Activated CD4-positive, alpha-beta T cell treated with anti-CD3 and anti-CD28 coated beads, Interleukin-2, Interleukin-4, amounts not matched to agents 100 ng/mL and 50 ng/mL, durations not matched to agents 16 hours and 8 hours (primary cell): Measurements from ENCODE around the gene GRIA1.

Experiments used
- DNase-seq: peaks from one replicate; pipeline ENCODE4 v3.0.0-alpha.2; 2020; ENCODE audit warnings: low spot score

The GRIA1 gene

DNA sequence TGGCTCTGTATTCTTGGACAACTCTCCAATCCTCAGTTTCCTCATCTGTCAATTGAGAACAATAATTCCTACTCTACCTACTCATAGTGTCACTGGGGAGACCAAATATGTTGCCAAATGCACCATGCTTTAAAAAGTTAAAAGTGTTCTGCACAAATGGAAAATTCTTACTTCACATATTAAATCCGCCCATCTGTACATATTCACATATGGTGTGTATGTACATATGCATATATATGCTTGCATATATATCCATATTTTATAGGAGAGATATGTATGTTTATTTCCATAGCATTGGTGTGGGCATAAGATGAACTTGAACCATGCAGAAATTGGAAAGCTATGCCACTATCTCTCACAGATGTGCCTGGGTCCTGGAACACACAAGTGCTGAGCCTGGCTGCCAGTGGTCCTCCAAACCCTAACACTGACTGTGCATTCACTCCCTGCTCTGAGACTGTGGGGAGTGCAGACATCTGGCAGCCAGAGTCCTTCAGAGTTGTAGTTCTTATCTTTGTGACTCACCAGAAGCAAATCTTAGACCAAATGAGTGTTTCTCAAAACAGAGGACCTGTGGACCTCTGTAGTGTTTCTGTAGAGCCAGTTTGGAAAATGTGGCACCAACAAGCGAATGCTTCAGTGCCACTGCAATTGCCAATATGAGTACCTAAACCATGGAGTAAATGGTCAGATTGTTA lies 168.7 kb downstream of the GRIA1 start:
- no peak for DNase-seq

DNA sequence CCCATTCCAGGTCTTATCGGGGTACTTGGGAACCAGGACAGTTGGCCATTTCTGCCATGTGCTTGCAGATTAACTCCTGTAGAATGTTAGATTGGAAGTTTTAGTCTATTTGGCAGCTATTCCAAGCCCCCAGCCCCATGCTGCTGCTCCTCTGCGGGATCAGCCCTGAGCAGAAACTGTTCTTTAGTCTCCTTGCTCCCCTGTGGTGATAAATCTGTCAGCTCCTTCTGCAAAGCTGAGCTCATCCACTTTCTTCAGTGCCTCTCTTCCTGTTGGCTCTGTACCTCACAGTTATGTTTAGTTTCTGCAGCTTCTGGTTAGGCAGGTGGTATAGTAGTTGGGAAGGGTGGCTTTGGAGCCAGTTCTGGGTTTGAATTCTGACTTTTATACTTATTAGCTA lies 170.4 kb downstream of the GRIA1 start:
- DNase-seq: no peak

DNA sequence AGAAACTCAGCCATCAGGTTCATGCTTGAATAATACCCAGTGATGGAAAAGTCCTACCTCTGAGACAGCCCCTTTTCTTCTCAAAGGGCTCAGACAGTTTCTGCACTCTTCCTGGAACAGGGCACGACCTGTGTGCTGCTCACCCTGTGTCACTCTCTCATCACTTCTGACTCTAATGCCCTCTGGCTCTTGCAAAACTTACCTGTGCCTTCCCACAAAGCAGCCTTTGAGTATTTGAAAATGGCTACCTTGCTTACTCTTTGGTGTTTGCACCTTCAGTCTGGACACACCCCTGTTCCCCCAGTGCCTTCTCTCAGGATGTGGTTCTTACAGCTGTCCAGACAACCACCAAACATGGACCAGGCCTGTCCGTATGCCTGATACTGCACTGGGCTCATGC lies 171.4 kb downstream of the GRIA1 start:
- no peak for DNase-seq

DNA sequence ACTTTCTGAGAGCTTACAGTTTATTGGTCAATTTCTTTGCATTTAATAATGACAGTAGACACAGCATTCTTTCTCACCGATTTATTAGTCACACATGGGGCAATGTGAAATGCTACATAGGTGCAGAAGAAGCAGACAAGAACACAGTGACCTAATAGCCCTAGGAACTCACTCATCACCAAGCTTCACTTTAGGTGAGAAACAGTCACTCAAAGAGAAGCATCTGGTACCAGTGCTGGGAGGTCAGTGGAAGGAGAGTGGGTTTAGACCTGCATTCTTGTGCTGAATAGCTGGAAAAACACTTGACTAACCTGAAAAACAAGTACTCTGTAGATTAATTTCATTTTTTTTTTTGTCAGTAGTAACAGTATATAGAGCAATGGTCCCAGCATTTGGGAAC lies 179.6 kb downstream of the GRIA1 start:
- no peak for DNase-seq

DNA sequence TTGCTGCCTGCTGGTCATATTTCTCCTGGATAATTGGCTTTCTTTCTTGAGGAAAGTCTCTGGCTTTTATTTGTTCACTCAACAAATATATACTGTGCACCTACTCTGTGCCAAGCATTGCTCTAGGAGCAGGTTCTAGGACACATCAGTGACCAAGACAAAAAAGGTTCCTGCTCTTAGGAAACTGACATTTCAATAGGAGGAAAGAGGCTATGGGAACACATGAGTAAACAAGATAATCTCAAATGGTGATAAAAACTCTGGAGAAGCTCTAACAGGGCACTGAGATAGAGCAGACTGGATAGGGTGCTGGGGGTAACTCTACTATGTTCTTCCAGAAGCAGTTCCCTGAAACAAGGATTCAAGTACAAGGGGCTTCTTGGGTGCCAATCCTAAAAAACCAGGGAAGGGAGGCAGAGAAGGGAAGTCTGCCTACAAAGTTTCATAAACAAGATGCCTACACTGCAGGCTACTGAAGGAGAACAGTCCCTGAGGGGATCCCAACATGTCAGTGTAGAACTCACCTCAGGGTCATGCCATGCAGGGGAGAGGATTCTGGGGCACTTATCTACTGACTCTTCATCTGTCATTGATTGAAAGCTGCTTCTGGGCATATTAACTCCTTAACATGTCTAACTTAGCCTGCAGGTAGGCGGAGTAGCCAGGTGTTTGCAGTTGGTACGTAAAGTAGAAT lies 181.3 kb downstream of the GRIA1 start:
- no peak for DNase-seq

- no peak for DNase-seq
These were observed 182.0 kb downstream of the GRIA1 start for GRCh38 chr5:153672347-153673090.

GRCh38 chr5:153674356-153674755 lies 183.9 kb downstream of the GRIA1 start:
- DNase-seq: no peak

- no peak for DNase-seq
These were observed 185.9 kb downstream of the GRIA1 start for GRCh38 chr5:153676406-153676805.

DNA sequence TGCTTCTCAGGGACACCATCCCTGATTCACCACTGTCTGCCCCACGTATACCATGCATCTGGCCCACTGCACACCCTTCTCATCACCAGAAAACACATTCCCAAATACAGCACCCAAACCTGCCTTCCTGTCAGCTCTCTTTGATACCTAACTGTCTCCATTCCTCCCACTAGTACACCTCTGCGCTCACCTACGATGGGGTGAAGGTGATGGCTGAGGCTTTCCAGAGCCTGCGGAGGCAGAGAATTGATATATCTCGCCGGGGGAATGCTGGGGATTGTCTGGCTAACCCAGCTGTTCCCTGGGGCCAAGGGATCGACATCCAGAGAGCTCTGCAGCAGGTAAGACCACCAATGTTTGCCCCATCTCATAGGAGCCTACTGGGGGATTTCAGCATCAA lies 186.4 kb downstream of the GRIA1 start:
- no peak for DNase-seq

DNA sequence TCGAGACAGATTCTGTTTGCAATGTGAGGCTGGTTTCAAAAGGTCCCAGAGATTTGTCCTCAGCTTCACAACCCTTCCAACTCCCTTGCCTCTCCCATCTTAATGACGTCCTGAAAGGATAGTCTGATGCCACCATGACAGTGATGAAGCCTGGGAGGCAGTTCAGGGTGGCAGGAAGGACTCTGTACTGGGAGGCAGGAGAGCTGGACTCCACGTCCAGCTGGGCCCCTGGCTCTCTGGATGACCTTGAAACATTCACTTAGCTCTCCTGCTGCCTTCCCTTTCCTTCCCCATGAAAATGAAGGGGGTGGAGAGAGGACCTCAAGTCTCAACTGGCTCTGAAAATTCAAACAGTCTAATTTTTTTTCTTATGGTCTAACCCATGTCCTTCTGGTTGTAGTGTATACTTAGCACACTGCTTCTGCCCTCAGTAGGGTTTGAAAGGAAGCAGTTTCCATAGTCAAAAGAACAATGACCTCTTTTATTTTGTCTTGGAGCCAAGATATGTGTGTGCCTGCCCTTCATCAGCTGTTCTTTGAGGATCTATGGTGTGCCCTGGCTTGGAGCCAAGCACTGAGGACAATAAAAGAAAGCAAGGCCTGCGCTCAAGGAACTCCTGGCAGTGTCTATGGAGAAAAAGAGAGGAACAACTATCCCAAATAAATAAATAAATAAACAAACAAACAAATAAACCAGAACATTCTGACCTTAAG lies 188.3 kb downstream of the GRIA1 start:
- DNase-seq: no peak

DNA sequence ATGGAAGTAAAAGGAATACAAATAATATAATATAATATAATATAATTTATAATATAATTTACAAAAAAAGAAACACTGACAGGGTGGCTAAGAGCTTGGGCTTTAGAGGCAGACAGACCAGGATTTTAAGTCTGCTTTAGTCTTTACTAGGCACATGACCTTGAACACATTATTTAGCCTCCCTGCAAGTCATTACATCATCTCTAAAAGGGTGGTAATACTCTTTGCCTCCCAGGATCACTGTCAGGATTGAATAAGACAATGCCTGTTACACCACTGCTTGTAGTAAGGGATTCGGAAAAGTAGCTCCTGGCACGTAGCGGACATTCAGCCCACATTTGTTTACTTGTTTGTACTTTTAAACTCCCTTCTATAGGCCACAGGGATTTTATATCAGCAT lies 199.8 kb downstream of the GRIA1 start:
- no peak for DNase-seq

DNA sequence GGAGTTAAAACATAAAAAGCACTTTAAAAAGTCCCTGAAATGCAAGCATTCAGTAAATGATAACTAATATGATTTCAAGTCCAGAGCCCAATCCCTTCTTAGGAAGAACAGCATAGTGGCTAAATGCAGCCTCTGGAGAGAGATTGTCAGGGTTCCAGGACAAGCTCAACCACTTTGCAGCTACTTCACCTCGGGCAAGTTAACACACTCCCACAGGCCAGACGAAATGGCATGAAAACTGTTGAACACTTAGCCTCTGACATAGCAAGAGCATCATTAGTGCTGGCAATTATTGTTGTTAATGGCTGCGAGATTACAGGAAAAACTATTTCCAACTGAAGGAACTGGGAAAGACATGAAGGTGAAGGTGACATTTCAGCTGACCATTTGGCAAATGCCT lies 205.8 kb downstream of the GRIA1 start:
- no peak for DNase-seq

DNA sequence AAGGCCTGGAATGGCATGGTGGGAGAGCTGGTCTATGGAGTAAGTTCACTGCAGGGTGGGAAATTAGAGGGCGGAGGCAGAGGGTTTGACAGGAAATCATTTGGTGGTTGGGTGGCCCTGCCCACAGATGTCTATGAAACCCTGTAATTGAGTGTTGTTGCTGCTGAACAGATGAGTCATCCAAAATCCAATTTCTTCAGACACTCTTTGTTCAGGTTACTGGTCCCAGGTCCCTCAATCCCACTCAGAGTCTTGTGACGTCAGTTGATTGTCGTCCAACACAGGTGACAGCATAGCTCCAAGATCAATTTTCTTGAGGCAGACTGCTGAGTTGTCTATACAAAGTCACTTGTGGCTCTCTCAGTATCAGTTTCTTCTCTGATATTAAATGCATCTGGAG lies 208.6 kb downstream of the GRIA1 start:
- no peak for DNase-seq

- no peak for DNase-seq
These were observed 210.5 kb downstream of the GRIA1 start for GRCh38 chr5:153700940-153701339.

- DNase-seq: no peak
These were observed 211.8 kb downstream of the GRIA1 start for GRCh38 chr5:153702265-153702664.

- DNase-seq: no peak
These were observed 213.6 kb downstream of the GRIA1 start for GRCh38 chr5:153704110-153704509.

GRCh38 chr5:153707626-153708025 lies 217.2 kb downstream of the GRIA1 start:
- no peak for DNase-seq

DNA sequence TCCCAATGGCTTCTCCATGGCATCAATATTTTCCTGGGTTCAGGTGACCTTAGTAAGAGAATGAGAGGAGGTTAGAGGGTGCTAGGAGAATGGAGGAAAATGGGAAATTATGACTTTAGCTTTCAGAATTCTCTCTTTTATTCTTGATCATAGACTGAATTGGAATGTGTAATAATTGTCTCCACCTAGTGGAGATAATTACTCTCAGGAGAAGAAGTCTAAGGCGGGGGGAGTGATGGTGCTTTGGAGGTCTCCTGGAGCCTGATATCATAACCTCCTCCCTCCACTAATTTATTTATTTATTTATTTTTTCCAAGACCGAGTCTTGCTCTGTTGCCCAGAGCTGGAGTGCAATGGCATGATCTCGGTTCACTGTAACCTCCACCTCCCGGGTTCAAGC lies 221.3 kb downstream of the GRIA1 start:
- DNase-seq: no peak

GRCh38 chr5:153712946-153713345 lies 222.5 kb downstream of the GRIA1 start:
- no peak for DNase-seq

- DNase-seq: no peak
These were observed 223.5 kb downstream of the GRIA1 start for GRCh38 chr5:153713943-153714342.

DNA sequence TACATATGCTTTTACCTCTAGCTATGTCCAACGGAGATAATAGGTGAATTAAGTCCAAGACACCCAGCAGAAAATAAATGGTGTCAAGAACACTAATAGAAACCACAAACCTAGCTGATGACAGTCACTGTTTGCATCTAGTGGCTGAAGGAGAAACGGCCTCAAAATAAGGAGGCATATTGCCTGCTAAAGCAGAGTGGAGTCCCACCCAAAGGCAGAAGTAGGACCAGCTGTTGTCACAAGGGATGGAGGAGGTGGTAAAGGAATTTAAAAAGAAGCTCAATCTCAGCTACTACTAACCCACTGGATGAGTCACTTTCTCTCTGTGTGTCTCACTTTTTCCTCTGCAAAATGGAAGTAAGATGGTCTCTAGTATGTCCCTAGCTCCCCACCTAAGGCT lies 224.3 kb downstream of the GRIA1 start:
- DNase-seq: no peak

- DNase-seq: no peak
These were observed 226.8 kb downstream of the GRIA1 start for GRCh38 chr5:153717287-153717686.

- no peak for DNase-seq
These were observed 228.2 kb downstream of the GRIA1 start for GRCh38 chr5:153718713-153719112.
